ENCODE data around the gene CABS1.

- TF ChIP-seq POLR2A (IDR thresholded peaks at IDR 0.05), result no peak
- no peak for TF ChIP-seq CTCF (IDR thresholded peaks at IDR 0.05)
Observed at GRCh38 chr4:70360460-70360859, 25.7 kb downstream of the CABS1 start, which contains the start of gene SMR3A.

Data from Peyer's patch (tissue), 4 donors.